Measurements from ENCODE around the gene RBM20. TPM values are rescaled to one million over a fixed set of nuclear protein-coding genes. Genes with fewer than 3 reads are reported as not detected.
"Not testable (repeated sequence)": the region's sequence is repeated elsewhere in the genome, so short reads cannot be mapped to it uniquely, and the experiment has no call there.

Gene RBM20
- total and polyA plus RNA-seq, 4 donors, result 1.1 to 2.2 (median 1.6) TPM

- H3K9me3 ChIP-seq (ENCODE audit: control insufficient read depth, insufficient read depth, low read length); H3K4me3 ChIP-seq (ENCODE audit: low read depth, low read length); H3K27ac ChIP-seq (ENCODE audit: low read depth, low read length); DNase-seq (ENCODE audit: low read depth in 4 of 6, low spot score in 6 of 6); H3K27me3 ChIP-seq (ENCODE audit: control insufficient read depth, insufficient read depth, low read length); H3K36me3 ChIP-seq (ENCODE audit: control insufficient read depth, insufficient read depth, low read length); H3K4me1 ChIP-seq (ENCODE audit: control insufficient read depth, insufficient read depth, low read length): not testable (repeated sequence)
- WGBS (ENCODE audit: insufficient coverage), result no CpG with 5 or more reads among the region's 4 CpGs
Measured at GRCh38 chr10:110623316-110623715, 20.8 kb upstream of the RBM20 start.

- H3K9me3 ChIP-seq (ENCODE audit: control insufficient read depth, insufficient read depth, low read length), result no peaks in the 10 kb centered on the region
- no peak overlapping the region for H3K4me3 ChIP-seq (ENCODE audit: low read depth, low read length)
- H3K36me3 ChIP-seq (ENCODE audit: control insufficient read depth, insufficient read depth, low read length), result no peaks in the 10 kb centered on the region
- no peak for DNase-seq (ENCODE audit: low read depth in 4 of 6, low spot score in 6 of 6)
- 91% methylated on average over 6 of the region's 6 CpGs for WGBS (ENCODE audit: insufficient coverage)
- H3K27ac ChIP-seq (ENCODE audit: low read depth, low read length), result no peak overlapping the region
- H3K27me3 ChIP-seq (ENCODE audit: control insufficient read depth, insufficient read depth, low read length), result no peaks in the 10 kb centered on the region
- H3K4me1 ChIP-seq (ENCODE audit: control insufficient read depth, insufficient read depth, low read length), result no peaks in the 10 kb centered on the region
Measured at GRCh38 chr10:110625356-110625894, 18.7 kb upstream of the RBM20 start.

GRCh38 chr10:110625951-110626855, 17.9 kb upstream of the RBM20 start:
- Histone ChIP-seq H3K9me3 (ENCODE audit: control insufficient read depth, insufficient read depth, low read length) (no peaks in the 10 kb centered on the region), H3K36me3 (ENCODE audit: control insufficient read depth, insufficient read depth, low read length) (no peaks in the 10 kb centered on the region), H3K27me3 (ENCODE audit: control insufficient read depth, insufficient read depth, low read length) (no peaks in the 10 kb centered on the region), H3K4me1 (ENCODE audit: control insufficient read depth, insufficient read depth, low read length) (no peaks in the 10 kb centered on the region), H3K27ac (ENCODE audit: low read depth, low read length) (no peak overlapping the region), H3K4me3 (ENCODE audit: low read depth, low read length) (no peak overlapping the region)
- no peak for DNase-seq (ENCODE audit: low read depth in 4 of 6, low spot score in 6 of 6)
- WGBS (ENCODE audit: insufficient coverage), result 89% methylated on average over 4 of the region's 5 CpGs

GRCh38 chr10:110628161-110628560, 16.0 kb upstream of the RBM20 start:
- Histone ChIP-seq H3K36me3 (ENCODE audit: control insufficient read depth, insufficient read depth, low read length) (no peaks in the 10 kb centered on the region), H3K4me1 (ENCODE audit: control insufficient read depth, insufficient read depth, low read length) (no peaks in the 10 kb centered on the region), H3K27me3 (ENCODE audit: control insufficient read depth, insufficient read depth, low read length) (no peaks in the 10 kb centered on the region), H3K27ac (ENCODE audit: low read depth, low read length) (no peak overlapping the region), H3K9me3 (ENCODE audit: control insufficient read depth, insufficient read depth, low read length) (no peaks in the 10 kb centered on the region), H3K4me3 (ENCODE audit: low read depth, low read length) (no peak overlapping the region)
- no peak for DNase-seq (ENCODE audit: low read depth in 4 of 6, low spot score in 6 of 6)

- no peaks in the 10 kb centered on the region for H3K4me1 ChIP-seq (ENCODE audit: control insufficient read depth, insufficient read depth, low read length)
- no peaks in the 10 kb centered on the region for H3K27me3 ChIP-seq (ENCODE audit: control insufficient read depth, insufficient read depth, low read length)
- H3K27ac ChIP-seq (ENCODE audit: low read depth, low read length), result no peak overlapping the region
- DNase-seq (ENCODE audit: low read depth in 4 of 6, low spot score in 6 of 6), result peak in 1 of 6 donors; percentile 49
- no peaks in the 10 kb centered on the region for H3K9me3 ChIP-seq (ENCODE audit: control insufficient read depth, insufficient read depth, low read length)
- no peaks in the 10 kb centered on the region for H3K36me3 ChIP-seq (ENCODE audit: control insufficient read depth, insufficient read depth, low read length)
- 86% methylated on average over 1 of the region's 3 CpGs for WGBS (ENCODE audit: insufficient coverage)
- no peak overlapping the region for H3K4me3 ChIP-seq (ENCODE audit: low read depth, low read length)
Measured at GRCh38 chr10:110629680-110630191, 14.4 kb upstream of the RBM20 start.

- Histone ChIP-seq H3K27me3 (ENCODE audit: control insufficient read depth, insufficient read depth, low read length) (no peaks in the 10 kb centered on the region), H3K27ac (ENCODE audit: low read depth, low read length) (no peak overlapping the region), H3K4me1 (ENCODE audit: control insufficient read depth, insufficient read depth, low read length) (peaks cover 3% of the 10 kb centered on the region), H3K36me3 (ENCODE audit: control insufficient read depth, insufficient read depth, low read length) (no peaks in the 10 kb centered on the region), H3K4me3 (ENCODE audit: low read depth, low read length) (no peak overlapping the region), H3K9me3 (ENCODE audit: control insufficient read depth, insufficient read depth, low read length) (no peaks in the 10 kb centered on the region)
- DNase-seq (ENCODE audit: low read depth in 4 of 6, low spot score in 6 of 6), result no peak
Measured at GRCh38 chr10:110631934-110632333, 12.2 kb upstream of the RBM20 start.

GRCh38 chr10:110632591-110633215, 11.4 kb upstream of the RBM20 start:
- Histone ChIP-seq H3K27me3 (ENCODE audit: control insufficient read depth, insufficient read depth, low read length) (no peaks in the 10 kb centered on the region), H3K27ac (ENCODE audit: low read depth, low read length) (no peak overlapping the region), H3K4me3 (ENCODE audit: low read depth, low read length) (no peak overlapping the region), H3K36me3 (ENCODE audit: control insufficient read depth, insufficient read depth, low read length) (no peaks in the 10 kb centered on the region), H3K9me3 (ENCODE audit: control insufficient read depth, insufficient read depth, low read length) (no peaks in the 10 kb centered on the region), H3K4me1 (ENCODE audit: control insufficient read depth, insufficient read depth, low read length) (peaks cover 9% of the 10 kb centered on the region)
- 88% methylated on average over 1 of the region's 1 CpG for WGBS (ENCODE audit: insufficient coverage)
- no peak for DNase-seq (ENCODE audit: low read depth in 4 of 6, low spot score in 6 of 6)

- Histone ChIP-seq H3K4me3 (ENCODE audit: low read depth, low read length) (no peak overlapping the region), H3K9me3 (ENCODE audit: control insufficient read depth, insufficient read depth, low read length) (no peaks in the 10 kb centered on the region), H3K36me3 (ENCODE audit: control insufficient read depth, insufficient read depth, low read length) (no peaks in the 10 kb centered on the region), H3K27me3 (ENCODE audit: control insufficient read depth, insufficient read depth, low read length) (no peaks in the 10 kb centered on the region), H3K4me1 (ENCODE audit: control insufficient read depth, insufficient read depth, low read length) (peaks cover 9% of the 10 kb centered on the region), H3K27ac (ENCODE audit: low read depth, low read length) (no peak overlapping the region)
- WGBS (ENCODE audit: insufficient coverage), result 51% methylated on average over 3 of the region's 9 CpGs
- peak in 1 of 6 donors; percentile 46 for DNase-seq (ENCODE audit: low read depth in 4 of 6, low spot score in 6 of 6)
Measured at GRCh38 chr10:110634527-110635209, 9.5 kb upstream of the RBM20 start.

GRCh38 chr10:110636572-110636931, 7.6 kb upstream of the RBM20 start:
- H3K27ac ChIP-seq (ENCODE audit: low read depth, low read length), result no peak overlapping the region
- WGBS (ENCODE audit: insufficient coverage), result 100% methylated on average over 1 of the region's 2 CpGs
- H3K27me3 ChIP-seq (ENCODE audit: control insufficient read depth, insufficient read depth, low read length), result peaks cover 3% of the 10 kb centered on the region
- no peak overlapping the region for H3K4me3 ChIP-seq (ENCODE audit: low read depth, low read length)
- no peak for DNase-seq (ENCODE audit: low read depth in 4 of 6, low spot score in 6 of 6)
- no peaks in the 10 kb centered on the region for H3K9me3 ChIP-seq (ENCODE audit: control insufficient read depth, insufficient read depth, low read length)
- H3K36me3 ChIP-seq (ENCODE audit: control insufficient read depth, insufficient read depth, low read length), result no peaks in the 10 kb centered on the region
- peaks cover 9% of the 10 kb centered on the region for H3K4me1 ChIP-seq (ENCODE audit: control insufficient read depth, insufficient read depth, low read length)
